ENCODE data around the gene DTNBP1.

DNA sequence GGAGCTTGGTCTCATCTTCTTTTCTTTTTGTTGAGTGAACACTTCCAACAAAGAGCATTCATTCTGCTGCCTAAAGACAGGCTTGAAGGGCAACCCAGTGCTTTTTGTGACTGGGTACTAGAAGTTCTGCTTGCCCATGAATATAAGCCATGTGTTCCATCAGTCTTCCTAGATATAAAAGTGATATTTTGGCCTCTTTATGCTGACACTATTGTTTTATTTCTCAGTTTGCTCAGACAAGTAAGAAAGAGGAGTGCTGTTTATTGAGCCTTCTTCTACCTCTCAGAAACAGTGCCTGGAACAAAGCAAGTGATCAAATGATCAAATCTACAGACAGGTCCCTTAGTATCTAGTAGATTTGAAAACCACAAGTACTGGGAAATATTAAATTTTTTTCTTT, 2.4 kb upstream of the DTNBP1 start:
- TF ChIP-seq, protein P1, sequence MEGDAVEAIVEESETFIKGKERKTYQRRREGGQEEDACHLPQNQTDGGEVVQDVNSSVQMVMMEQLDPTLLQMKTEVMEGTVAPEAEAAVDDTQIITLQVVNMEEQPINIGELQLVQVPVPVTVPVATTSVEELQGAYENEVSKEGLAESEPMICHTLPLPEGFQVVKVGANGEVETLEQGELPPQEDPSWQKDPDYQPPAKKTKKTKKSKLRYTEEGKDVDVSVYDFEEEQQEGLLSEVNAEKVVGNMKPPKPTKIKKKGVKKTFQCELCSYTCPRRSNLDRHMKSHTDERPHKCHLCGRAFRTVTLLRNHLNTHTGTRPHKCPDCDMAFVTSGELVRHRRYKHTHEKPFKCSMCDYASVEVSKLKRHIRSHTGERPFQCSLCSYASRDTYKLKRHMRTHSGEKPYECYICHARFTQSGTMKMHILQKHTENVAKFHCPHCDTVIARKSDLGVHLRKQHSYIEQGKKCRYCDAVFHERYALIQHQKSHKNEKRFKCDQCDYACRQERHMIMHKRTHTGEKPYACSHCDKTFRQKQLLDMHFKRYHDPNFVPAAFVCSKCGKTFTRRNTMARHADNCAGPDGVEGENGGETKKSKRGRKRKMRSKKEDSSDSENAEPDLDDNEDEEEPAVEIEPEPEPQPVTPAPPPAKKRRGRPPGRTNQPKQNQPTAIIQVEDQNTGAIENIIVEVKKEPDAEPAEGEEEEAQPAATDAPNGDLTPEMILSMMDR (IDR thresholded peaks at IDR 0.05; ENCODE audit: low read depth, low read length, poor library complexity, severe bottlenecking), result no peak
- no peak for TF ChIP-seq EZH2phosphoT487 (IDR thresholded peaks at IDR 0.05; ENCODE audit: borderline replicate concordance, low read length)
